Subcutaneous abdominal adipose tissue (tissue), 5 donors: ENCODE data around the gene CDKN1C.

ENCODE experiments used
- H3K27ac ChIP-seq: one replicate; pipeline ENCODE4 v1.7.0; 2013; ENCODE audit warnings: low read depth, mild to moderate bottlenecking, inconsistent platforms, low read length, moderate library complexity
- H3K27me3 ChIP-seq, 5 donors: one replicate each; pipeline ENCODE4 v1.7.0; 2013; ENCODE audit warnings: low read length in 5 of 5, inconsistent platforms in 1 of 5; ENCODE audit not compliant: control insufficient read depth in 5 of 5, insufficient read depth in 4 of 5
- H3K36me3 ChIP-seq, 5 donors: one replicate each; pipeline ENCODE4 v1.7.0; 2013; ENCODE audit warnings: low read length in 5 of 5; ENCODE audit not compliant: control insufficient read depth in 5 of 5, insufficient read depth in 5 of 5
- H3K4me1 ChIP-seq, 5 donors: one replicate each; pipeline ENCODE4 v1.7.0; 2013; ENCODE audit warnings: low read length in 5 of 5, mild to moderate bottlenecking in 3 of 5, moderate library complexity in 1 of 5; ENCODE audit not compliant: control insufficient read depth in 5 of 5, insufficient read depth in 5 of 5
- H3K4me3 ChIP-seq, 5 donors: one replicate each; pipeline ENCODE4 v1.7.0; 2013; ENCODE audit warnings: low read length in 5 of 5, low read depth in 1 of 5
- H3K9ac ChIP-seq, 5 donors: one replicate each; pipeline ENCODE4 v1.7.0; 2013; ENCODE audit warnings: low read length in 5 of 5, mild to moderate bottlenecking in 4 of 5, moderate library complexity in 3 of 5
- H3K9me3 ChIP-seq, 5 donors: one replicate each; pipeline ENCODE4 v1.7.0; 2013; ENCODE audit warnings: low read length in 5 of 5; ENCODE audit not compliant: control insufficient read depth in 5 of 5
- donor health status: healthy.
- donor health status: healthy.
- donor health status: healthy.
- donor health status: healthy.
- donor health status: healthy.

The CDKN1C gene

GRCh38 chr11:2885678-2886081 is at the start of gene CDKN1C:
Gene CDKN1C (minus strand): TSS chr11:2885775. CDS start chr11:2885456, 319 bp downstream.
- peak within 1 kb of the TSS; percentile 65 for H3K27ac ChIP-seq
- H3K4me1 ChIP-seq: peaks cover 0 to 55% (median 49%) of the 10 kb centered on the region in 5 donors
- peak within 1 kb of the TSS in 4 of 5 donors; percentile 33 to 82 (median 70) for H3K9ac ChIP-seq
- H3K36me3 ChIP-seq: peaks cover 0 to 5% (median 0%) of the 10 kb centered on the region in 5 donors
- peak within 1 kb of the TSS in 4 of 5 donors; percentile 76 to 88 (median 84) for H3K4me3 ChIP-seq
- no peaks in the 10 kb centered on the region for H3K27me3 ChIP-seq
- no peaks in the 10 kb centered on the region for H3K9me3 ChIP-seq

GRCh38 chr11:2934611-2935239 is 49.1 kb upstream of the CDKN1C start:
- Histone ChIP-seq H3K36me3 (no peaks in the 10 kb centered on the region), H3K9me3 (peaks cover 4 to 16% (median 11%) of the 10 kb centered on the region in 5 donors), H3K27ac (no peak overlapping the region), H3K4me3 (no peak overlapping the region), H3K9ac (no peak overlapping the region), H3K27me3 (peaks cover 0 to 5% (median 4%) of the 10 kb centered on the region in 5 donors), H3K4me1 (peaks cover 2 to 24% (median 18%) of the 10 kb centered on the region in 5 donors)

GRCh38 chr11:2934021-2934550 is 48.5 kb upstream of the CDKN1C start:
- peaks cover 4 to 16% (median 11%) of the 10 kb centered on the region in 5 donors for H3K9me3 ChIP-seq
- H3K27me3 ChIP-seq: peaks cover 0 to 6% (median 5%) of the 10 kb centered on the region in 5 donors
- H3K9ac ChIP-seq: no peak overlapping the region
- no peak overlapping the region for H3K4me3 ChIP-seq
- peaks cover 2 to 30% (median 20%) of the 10 kb centered on the region in 5 donors for H3K4me1 ChIP-seq
- no peak overlapping the region for H3K27ac ChIP-seq
- H3K36me3 ChIP-seq: no peaks in the 10 kb centered on the region

GRCh38 chr11:2933375-2934020 is 47.9 kb upstream of the CDKN1C start:
- H3K4me3 ChIP-seq: peak overlapping the region in 1 of 5 donors; percentile 25
- no peaks in the 10 kb centered on the region for H3K36me3 ChIP-seq
- H3K27ac ChIP-seq: no peak overlapping the region
- H3K9ac ChIP-seq: peak overlapping the region in 1 of 5 donors; percentile 37
- H3K4me1 ChIP-seq: peaks cover 2 to 35% (median 26%) of the 10 kb centered on the region in 5 donors
- peaks cover 4 to 12% (median 7%) of the 10 kb centered on the region in 5 donors for H3K9me3 ChIP-seq
- peaks cover 0 to 6% (median 5%) of the 10 kb centered on the region in 5 donors for H3K27me3 ChIP-seq

- H3K4me3 ChIP-seq: peak overlapping the region in 1 of 5 donors; percentile 25
- peaks cover 4 to 6% (median 5%) of the 10 kb centered on the region in 5 donors for H3K9me3 ChIP-seq
- peak overlapping the region in 1 of 5 donors; percentile 37 for H3K9ac ChIP-seq
- no peak overlapping the region for H3K27ac ChIP-seq
- H3K4me1 ChIP-seq: peaks cover 2 to 42% (median 32%) of the 10 kb centered on the region in 5 donors
- H3K36me3 ChIP-seq: no peaks in the 10 kb centered on the region
- peaks cover 0 to 12% (median 6%) of the 10 kb centered on the region in 5 donors for H3K27me3 ChIP-seq
These were observed 47.3 kb upstream of the CDKN1C start for GRCh38 chr11:2932850-2933251.

- peaks cover 0 to 43% (median 33%) of the 10 kb centered on the region in 5 donors for H3K4me1 ChIP-seq
- H3K4me3 ChIP-seq: no peak overlapping the region
- H3K36me3 ChIP-seq: no peaks in the 10 kb centered on the region
- H3K9ac ChIP-seq: no peak overlapping the region
- no peak overlapping the region for H3K27ac ChIP-seq
- H3K27me3 ChIP-seq: peaks cover 0 to 20% (median 6%) of the 10 kb centered on the region in 5 donors
- H3K9me3 ChIP-seq: no peaks in the 10 kb centered on the region
These were observed 46.5 kb upstream of the CDKN1C start for GRCh38 chr11:2931771-2932738.

- Histone ChIP-seq H3K27ac (no peak overlapping the region), H3K27me3 (peaks cover 0 to 27% (median 6%) of the 10 kb centered on the region in 5 donors), H3K9me3 (no peaks in the 10 kb centered on the region), H3K9ac (no peak overlapping the region), H3K4me3 (no peak overlapping the region), H3K36me3 (no peaks in the 10 kb centered on the region), H3K4me1 (peaks cover 0 to 43% (median 33%) of the 10 kb centered on the region in 5 donors)
These were observed 45.8 kb upstream of the CDKN1C start for GRCh38 chr11:2931420-2931746.

- Histone ChIP-seq H3K9me3 (no peaks in the 10 kb centered on the region), H3K9ac (peak overlapping the region in 1 of 5 donors; percentile 69), H3K4me1 (peaks cover 0 to 43% (median 33%) of the 10 kb centered on the region in 5 donors), H3K27me3 (peaks cover 0 to 28% (median 6%) of the 10 kb centered on the region in 5 donors), H3K27ac (peak overlapping the region; percentile 30), H3K4me3 (peak overlapping the region in 4 of 5 donors; percentile 39 to 67 (median 58)), H3K36me3 (no peaks in the 10 kb centered on the region)
These were observed 45.3 kb upstream of the CDKN1C start for GRCh38 chr11:2930704-2931419.
